Limb (tissue), 2 donors: ENCODE results near the gene AMN.
A peak's percentile ranks its signal among the peaks of the same experiment; 100 is the strongest.
"Not testable (repeated sequence)": the region's sequence is repeated elsewhere in the genome, so short reads cannot be mapped to it uniquely, and the experiment has no call there.

Source experiments
- DNase-seq, 2 donors: peaks; one replicate each; pipeline ENCODE4 v3.0.0-alpha.2; 2016; ENCODE audit errors: extremely low spot score in 2 of 2

AMN gene

DNA sequence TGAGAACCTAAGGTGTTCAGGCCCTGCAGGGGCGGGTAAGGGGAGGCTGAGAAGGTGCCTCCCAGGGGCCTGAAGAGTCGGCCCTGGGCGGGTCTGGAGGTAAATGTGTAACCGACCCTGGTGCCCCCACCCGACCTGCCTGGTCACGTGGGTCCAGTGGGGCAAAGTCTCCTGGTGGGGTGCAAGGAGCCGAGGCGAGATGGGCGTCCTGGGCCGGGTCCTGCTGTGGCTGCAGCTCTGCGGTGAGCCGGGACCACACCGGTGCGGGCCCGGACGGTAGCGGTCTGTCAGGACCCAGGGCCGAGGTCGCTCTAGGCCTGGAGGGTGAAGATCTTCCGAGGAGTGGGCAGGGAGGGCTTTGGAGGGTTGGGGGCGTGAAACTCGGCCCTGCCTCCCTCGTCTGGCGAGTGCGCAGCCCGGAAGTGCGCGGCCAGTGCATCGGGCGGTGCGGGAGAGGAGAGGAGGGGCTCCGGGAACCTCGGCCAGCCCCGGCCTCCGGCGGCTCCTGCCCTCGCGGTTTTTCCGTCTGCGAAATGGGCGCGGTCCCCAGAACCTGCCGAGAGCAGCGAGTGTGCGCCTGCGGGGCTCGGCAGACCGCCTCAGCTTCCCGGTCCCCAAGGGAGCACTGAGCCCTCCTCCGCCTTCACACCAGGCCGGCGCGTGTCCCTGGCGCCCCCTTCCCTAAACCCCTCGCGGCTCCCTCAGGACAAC is at the start of gene AMN:
Gene AMN, plus strand, starts transcription at position 174 of the 711 bp plus-strand sequence. Its CDS starts 26 bp downstream, at position 200.
- DNase-seq: no peak

- no peak for DNase-seq
Measured at GRCh38 chr14:102873131-102873530, 49.3 kb upstream of the AMN start.

DNA sequence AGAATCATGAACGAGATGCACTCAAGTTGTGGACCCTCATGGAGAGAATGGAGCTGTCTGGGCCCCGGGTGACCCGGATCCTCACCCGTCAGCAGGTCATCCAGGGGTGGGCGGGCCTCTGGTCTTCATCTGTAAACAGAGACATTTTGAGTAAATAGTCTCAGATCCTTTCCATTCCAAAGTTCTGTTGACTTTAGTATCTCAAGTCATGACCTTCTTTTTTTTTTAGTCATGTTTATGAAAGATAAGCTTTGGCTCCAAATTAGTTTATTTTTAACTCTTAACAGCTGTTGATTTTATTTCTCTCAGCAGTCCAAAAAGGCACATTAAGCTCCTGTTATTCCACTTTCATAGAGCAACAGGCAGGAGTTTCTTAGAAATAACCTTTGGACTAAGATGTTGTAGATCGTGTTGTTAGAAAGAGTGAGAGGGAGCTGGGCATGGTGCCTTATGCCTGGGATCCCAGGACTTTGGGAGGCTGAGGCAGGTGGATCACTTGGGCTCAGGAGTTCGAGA is 48.9 kb upstream of the AMN start:
- no peak for DNase-seq

DNA sequence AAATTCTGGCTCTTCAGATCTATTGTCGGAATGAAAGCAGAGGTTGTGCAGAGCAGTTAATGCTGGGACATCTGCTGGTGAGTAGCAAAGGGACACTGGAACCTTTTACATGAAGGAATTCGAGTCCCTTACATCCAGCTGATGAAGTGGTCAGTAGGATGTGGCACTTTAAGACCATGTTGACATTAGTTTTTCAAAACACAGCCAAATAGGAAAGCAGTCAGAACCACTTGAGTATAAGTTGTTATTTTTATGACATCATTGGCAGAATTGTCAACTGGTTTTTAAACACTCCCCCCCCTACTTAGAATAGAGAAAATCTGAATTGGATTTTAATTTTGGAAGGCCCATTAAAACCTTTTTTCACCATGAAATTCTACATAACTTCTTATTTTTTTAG is 46.8 kb upstream of the AMN start:
- DNase-seq: no peak

GRCh38 chr14:102877511-102877910 is 45.0 kb upstream of the AMN start:
- DNase-seq: not testable (repeated sequence)

GRCh38 chr14:102878174-102878969 is 44.1 kb upstream of the AMN start:
- DNase-seq: no peak

GRCh38 chr14:102878970-102879460 is 43.4 kb upstream of the AMN start:
- no peak for DNase-seq

DNA sequence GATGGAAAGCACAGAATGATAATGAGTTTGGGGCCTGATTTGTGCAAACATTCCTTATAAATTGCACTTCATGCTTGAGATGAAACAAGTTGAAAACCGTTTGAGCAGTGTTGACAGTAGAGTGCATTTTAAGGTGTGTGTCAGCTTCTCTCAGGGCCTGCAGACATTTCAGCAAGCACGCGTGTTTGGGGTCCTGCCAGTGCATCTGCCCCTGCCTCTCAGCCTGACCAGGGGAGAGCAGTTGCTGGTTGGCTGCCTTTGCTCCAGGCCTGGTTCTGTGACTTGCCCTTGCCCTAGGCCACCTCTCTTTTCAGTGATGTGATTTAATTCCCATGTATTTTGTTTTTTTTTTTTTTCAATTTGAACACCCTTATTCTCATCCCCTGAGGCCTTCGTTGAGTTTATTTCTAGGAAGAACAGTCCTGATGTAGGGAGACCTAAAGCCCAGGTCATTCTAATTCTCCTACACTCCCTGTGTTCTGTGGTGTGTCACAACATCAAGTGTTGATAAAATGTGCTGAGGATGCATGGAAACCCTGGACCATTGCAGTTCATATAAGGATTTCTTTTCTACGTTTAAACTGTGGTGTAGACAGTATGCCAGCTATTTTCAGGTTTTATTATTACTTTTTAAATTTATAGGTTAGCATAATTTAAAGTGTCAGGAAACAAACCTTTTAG is 40.1 kb upstream of the AMN start:
- no peak for DNase-seq

DNA sequence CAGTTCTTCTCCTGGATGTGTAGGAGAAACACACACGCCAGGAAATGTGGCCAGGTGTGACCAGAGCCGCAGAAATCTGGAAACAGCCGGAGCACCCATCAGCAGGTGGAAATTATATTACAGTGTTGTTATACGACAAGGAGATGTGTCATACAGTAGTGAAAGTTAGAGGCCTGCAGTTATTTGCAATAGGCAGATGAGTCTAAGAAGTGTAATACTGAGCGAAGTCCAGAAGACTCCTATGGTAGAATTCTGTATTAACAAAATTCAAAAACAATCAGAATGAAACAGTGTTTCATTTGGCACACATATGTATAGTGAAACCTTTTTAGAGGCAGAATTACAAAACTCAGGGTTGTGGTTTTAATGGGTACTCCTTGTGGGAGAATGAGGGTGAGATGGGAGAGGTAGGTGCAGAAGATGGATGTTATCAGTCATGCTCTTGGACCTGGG is 39.3 kb upstream of the AMN start:
- no peak for DNase-seq

DNA sequence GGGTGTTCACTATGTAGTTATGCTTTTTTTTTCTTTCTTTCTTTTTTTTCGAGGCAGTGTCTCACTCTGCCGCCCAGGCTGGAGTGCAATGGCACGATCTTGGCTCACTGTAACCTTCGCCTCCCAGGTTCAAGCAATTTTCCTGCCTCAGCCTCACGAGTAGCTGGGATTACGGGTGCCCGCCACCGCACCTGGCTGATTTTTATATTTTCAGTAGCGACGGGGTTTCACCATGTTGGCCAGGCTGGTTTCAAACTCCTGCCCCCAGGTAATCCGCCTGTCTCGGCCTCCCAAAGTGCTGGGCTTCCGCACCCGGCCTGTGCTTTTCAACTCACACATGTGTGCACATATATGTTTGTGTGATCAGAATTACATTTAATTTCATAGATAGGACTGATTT is 38.9 kb upstream of the AMN start:
- no peak for DNase-seq

- no peak for DNase-seq
Measured at GRCh38 chr14:102885737-102886447, 36.6 kb upstream of the AMN start.

DNA sequence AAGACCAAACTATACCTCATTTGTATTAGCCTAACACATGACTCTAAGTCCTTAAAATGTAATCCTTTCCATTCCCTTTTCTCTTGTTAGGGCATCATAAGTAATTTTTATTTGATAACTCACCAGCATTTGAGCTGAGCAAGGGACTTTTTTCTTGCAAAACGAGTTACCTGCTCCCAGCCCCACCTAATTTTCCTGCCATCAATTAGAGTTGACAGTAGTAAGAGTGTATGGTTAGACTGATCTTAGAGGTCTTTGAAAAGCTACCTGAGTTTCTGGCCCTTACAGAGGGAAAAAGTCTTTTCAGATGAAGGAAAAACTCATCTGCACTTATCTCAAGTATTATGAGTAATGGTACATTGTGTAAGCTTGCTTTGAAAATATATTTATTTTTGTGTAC is 33.7 kb upstream of the AMN start:
- no peak for DNase-seq

GRCh38 chr14:102889615-102890014 is 32.8 kb upstream of the AMN start:
- no peak for DNase-seq

DNA sequence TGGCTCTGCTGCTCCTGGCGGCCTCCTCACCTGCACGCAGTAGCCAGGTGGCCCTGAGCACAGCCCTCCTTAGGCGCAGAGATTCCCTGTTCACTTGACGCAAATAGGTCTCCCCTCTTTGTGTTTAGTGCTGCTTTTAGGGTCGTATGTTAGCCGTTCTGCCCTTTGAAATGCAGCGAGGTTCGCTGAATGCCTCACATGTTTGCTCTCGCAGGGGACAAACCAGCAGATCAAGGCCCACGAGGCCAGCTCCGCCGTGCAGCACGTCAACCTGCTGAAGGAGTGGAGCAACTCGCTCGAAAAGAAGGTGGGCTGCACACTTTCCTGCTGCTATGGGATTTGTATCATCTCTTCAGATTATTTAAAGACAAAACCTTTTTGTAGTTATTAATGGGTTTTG is 31.4 kb upstream of the AMN start:
- DNase-seq: no peak

DNA sequence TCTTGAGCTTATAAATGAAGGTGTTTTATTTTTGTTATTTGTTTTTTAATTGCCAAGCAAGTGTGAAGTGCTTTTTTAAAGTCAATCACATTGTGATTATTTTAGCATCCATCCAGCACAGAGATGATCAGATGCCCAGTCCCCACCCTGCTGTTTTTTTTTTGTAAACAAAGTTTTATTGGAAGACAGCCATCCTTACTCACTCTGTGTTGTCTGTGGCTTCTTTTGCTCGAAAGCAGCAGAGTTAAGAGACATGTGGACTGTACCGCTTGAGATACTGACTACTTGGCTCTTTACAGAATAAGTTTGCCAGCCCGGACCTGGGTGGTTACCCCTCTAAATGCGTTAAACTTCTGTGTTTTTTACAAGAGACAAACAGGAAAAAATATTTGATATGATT is 30.9 kb upstream of the AMN start:
- DNase-seq: no peak

- DNase-seq: no peak
Measured at GRCh38 chr14:102892651-102893050, 29.8 kb upstream of the AMN start.

DNA sequence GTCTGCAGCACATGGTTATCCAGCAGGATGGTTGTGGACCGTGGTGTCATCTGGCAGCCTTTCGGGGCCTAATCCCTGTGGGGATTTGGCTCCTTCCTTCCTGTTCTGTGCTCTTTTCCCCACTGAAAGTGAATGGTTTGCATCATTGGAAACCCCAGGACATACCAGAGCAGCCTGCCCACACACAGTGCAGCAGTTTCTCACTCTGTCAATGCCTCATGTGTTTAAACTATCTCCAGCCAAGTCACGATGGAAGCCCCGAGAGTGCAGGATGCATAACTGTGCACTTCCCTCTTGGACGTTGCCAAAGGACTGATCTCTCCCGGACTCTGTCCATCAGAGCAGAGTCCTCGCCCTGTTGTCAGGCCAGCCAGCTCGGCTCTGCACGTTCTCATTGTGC is 29.0 kb upstream of the AMN start:
- peak in 1 of 2 donors; percentile 30 for DNase-seq

- DNase-seq: not testable (repeated sequence)
Measured at GRCh38 chr14:102896735-102897134, 25.7 kb upstream of the AMN start.

- DNase-seq: no peak
Measured at GRCh38 chr14:102897299-102898027, 25.0 kb upstream of the AMN start.

DNA sequence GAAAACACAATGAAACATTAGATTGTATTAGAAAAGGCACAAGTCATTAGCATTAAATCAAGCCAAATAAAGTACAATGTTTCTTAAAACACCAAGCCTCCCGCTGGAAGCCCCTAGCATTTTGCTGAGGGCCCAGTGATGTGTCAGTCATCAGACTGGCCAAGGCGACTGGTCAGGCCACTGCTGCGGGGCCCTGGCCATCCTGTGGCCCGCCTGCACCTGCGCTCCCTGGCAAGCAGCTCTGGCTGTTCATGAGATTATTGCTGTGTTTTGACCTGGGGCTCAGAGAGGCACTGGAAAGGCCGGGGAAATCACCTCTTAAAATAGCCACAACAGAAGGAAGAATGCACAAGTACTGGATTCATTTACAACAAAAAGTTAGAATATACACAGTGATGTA is 24.2 kb upstream of the AMN start:
- no peak for DNase-seq
